Kidney (tissue), 14 donors: ENCODE results near the gene IPO7. TPM values are rescaled to one million over a fixed set of nuclear protein-coding genes. Genes with fewer than 3 reads are reported as not detected.
"Not testable (repeated sequence)": the region's sequence is repeated elsewhere in the genome, so short reads cannot be mapped to it uniquely, and the experiment has no call there.

Source experiments
- DNase-seq, 5 donors: peaks; one replicate each; pipeline ENCODE4 v3.0.0-alpha.2; 2013 to 2020
- FAIRE-seq: peaks from 2 replicates; lab custom pipeline; 2012; peaks lifted over from hg19 to GRCh38; lab: Jason Lieb, UNC
- H3K27ac ChIP-seq, 2 donors: one replicate each; pipeline ENCODE4 v1.7.0; 2013; ENCODE audit warnings: low read depth in 2 of 2, low read length in 2 of 2, inconsistent platforms in 1 of 2
- H3K27me3 ChIP-seq: one replicate; pipeline ENCODE4 v1.7.1; 2013; ENCODE audit warnings: low read length, inconsistent platforms; ENCODE audit not compliant: control insufficient read depth, insufficient read depth
- H3K36me3 ChIP-seq, 3 donors: one replicate each; pipeline versions ENCODE4 v1.7.0 to v1.7.1; 2013; ENCODE audit warnings: low read length in 3 of 3, control low read depth in 1 of 3, inconsistent platforms in 1 of 3; ENCODE audit not compliant: insufficient read depth in 3 of 3, control insufficient read depth in 2 of 3
- H3K4me1 ChIP-seq, 3 donors: one replicate each; pipeline versions ENCODE4 v1.7.0 to v1.7.1; 2013; ENCODE audit warnings: low read length in 3 of 3, inconsistent platforms in 1 of 3, low read depth in 1 of 3; ENCODE audit not compliant: control insufficient read depth in 2 of 3, insufficient read depth in 2 of 3
- H3K4me3 ChIP-seq, 3 donors: one replicate each; pipeline versions ENCODE4 v1.7.0 to v1.8.1; 2013; ENCODE audit warnings: low read length in 3 of 3, control low read depth in 1 of 3, inconsistent platforms in 1 of 3
- H3K9ac ChIP-seq, 3 donors: one replicate each; pipeline versions ENCODE4 v1.7.0 to v1.7.1; 2013; ENCODE audit warnings: low read length in 3 of 3, control low read depth in 1 of 3, inconsistent platforms in 1 of 3
- H3K9me3 ChIP-seq, 3 donors: one replicate each; pipeline versions ENCODE4 v1.7.0 to v1.7.1; 2013; ENCODE audit warnings: low read length in 3 of 3, control low read depth in 1 of 3, inconsistent platforms in 1 of 3; ENCODE audit not compliant: control insufficient read depth in 2 of 3, insufficient read depth in 1 of 3
- intact Hi-C: fragments of 100-400 bp; cut with DNase I; formaldehyde crosslinking; loops from one replicate; pipeline ENCODE4 v1.11.1; 2022
- polyA plus RNA-seq: library from polyadenylated mRNA; stranded (reverse); fragments of 350-450 nt; fragmentation: Illumina TruSeq; extraction: RNeasy Lipid Tissue Mini Kit (QIAGEN cat#74804); gene quantifications from one replicate; pipeline ENCODE4 v1.2.3, GENCODE V29; 2014; ENCODE audit warnings: low read depth, low replicate concordance; ENCODE audit not compliant: insufficient read depth
- total RNA-seq: library from RNA; stranded (reverse); fragmentation: NEBNext Ultra II Directional; extraction: Animal tissue kit (Norgen Biotek cat#: 25700); gene quantifications from one replicate; pipeline ENCODE4 v1.2.1, GENCODE V29; 2021
- TF ChIP-seq, protein P1 (sequence below): IDR thresholded peaks from 3 replicates; pipeline ENCODE4 v1.5.1; 2012; ENCODE audit warnings: mild to moderate bottlenecking, moderate library complexity, borderline replicate concordance; ENCODE audit not compliant: insufficient read depth; ENCODE audit errors: extremely low read depth
- donor health status: control.
- donor health status: control.
- donor health status: control.
- donor health status: control.
- donor health status: control.
- donor health status: DM: yes; HTN: yes; CAD: no.
- donor health status: Normal renal cell carcinoma (clear cell type).

The IPO7 gene
- total and polyA plus RNA-seq, 2 donors from 2014 or later: 20.6 to 109 TPM

DNA sequence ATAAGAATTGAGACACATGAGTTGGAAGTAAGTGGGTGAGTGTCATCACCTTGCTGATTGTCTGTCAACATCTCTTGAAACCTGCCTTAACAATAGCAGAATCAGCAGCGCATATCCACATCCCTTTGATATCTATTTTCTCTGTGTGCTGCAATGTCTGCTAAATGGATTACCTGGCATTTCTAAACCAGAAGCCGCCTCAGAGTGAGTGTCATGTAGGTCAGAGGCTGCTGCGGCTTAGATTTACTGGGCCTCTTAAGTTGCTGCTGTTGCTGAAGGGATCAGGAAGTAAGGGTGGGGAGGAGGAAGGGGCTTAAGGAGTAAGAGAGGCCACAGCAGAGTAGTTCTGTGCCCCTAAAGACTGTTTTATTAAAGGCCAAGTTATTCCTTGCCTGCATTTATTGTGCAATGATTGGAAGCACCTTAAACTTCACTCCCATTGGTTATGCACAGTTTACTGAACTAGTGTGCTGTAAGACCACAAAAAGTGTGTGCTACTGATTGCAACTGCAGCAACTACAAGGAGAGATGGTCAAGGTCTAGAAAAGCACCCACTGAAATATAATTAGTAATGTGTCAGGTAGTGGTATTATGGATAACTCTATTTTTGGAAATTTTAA, 40.3 kb upstream of the IPO7 start:
- Histone ChIP-seq H3K4me3 (no peak overlapping the region), H3K27me3 (no peaks in the 10 kb centered on the region), H3K27ac (no peak overlapping the region), H3K4me1 (no peaks in the 10 kb centered on the region), H3K9ac (no peak overlapping the region), H3K36me3 (no peaks in the 10 kb centered on the region), H3K9me3 (no peaks in the 10 kb centered on the region)
- peak in 3 of 5 donors; percentile 13 to 30 (median 14) for DNase-seq
- no peak for FAIRE-seq
- TF ChIP-seq, protein P1, sequence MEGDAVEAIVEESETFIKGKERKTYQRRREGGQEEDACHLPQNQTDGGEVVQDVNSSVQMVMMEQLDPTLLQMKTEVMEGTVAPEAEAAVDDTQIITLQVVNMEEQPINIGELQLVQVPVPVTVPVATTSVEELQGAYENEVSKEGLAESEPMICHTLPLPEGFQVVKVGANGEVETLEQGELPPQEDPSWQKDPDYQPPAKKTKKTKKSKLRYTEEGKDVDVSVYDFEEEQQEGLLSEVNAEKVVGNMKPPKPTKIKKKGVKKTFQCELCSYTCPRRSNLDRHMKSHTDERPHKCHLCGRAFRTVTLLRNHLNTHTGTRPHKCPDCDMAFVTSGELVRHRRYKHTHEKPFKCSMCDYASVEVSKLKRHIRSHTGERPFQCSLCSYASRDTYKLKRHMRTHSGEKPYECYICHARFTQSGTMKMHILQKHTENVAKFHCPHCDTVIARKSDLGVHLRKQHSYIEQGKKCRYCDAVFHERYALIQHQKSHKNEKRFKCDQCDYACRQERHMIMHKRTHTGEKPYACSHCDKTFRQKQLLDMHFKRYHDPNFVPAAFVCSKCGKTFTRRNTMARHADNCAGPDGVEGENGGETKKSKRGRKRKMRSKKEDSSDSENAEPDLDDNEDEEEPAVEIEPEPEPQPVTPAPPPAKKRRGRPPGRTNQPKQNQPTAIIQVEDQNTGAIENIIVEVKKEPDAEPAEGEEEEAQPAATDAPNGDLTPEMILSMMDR: no peak
- intact Hi-C loops: no loop called here

DNA sequence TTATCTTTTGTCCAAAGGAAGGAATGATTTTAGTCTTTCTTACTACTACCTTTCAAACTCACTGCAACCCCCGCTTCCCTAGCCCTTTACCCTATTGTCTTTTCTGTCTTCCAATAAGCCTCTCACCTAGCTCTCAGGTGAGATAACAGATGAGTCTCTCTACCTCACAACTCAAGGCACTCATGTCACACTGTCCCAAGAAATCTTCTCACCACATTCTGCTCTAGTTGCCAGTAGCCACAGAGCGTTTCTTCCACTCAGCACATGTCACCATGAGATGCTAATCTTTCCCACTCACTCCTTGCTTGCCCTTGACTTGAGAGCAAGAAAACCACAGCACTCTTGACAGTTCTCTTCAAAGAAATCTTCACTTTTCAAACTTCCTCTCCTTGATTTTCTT, 37.4 kb upstream of the IPO7 start:
- no peaks in the 10 kb centered on the region for H3K36me3 ChIP-seq
- no peak for DNase-seq
- H3K4me1 ChIP-seq: no peaks in the 10 kb centered on the region
- H3K4me3 ChIP-seq: no peak overlapping the region
- H3K9ac ChIP-seq: no peak overlapping the region
- TF ChIP-seq, protein P1: no peak
- H3K27ac ChIP-seq: no peak overlapping the region
- FAIRE-seq: no peak
- no peaks in the 10 kb centered on the region for H3K27me3 ChIP-seq
- intact Hi-C loops: no loop called here
- H3K9me3 ChIP-seq: no peaks in the 10 kb centered on the region

DNA sequence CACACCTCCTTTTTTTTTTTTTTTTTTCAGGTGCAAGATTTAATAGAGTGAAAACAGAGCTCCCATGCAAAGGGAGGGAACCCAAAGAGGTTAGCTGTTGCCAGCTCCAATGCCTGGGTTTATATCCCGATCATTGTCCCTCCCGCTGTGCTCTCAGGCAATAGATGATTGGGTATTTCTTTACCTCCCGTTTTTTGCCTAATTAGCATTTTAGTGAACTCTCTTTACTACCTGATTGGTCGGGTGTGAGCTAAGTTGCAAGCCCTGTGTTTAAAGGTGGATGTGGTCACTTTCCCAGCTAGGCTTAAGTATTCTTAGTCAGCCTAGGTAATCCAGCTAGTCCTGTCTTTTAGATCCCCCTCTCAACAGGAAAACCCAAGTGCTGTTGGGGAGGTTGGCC, 36.7 kb upstream of the IPO7 start:
- intact Hi-C loops, H3K36me3 ChIP-seq, H3K9ac ChIP-seq, H3K9me3 ChIP-seq, H3K4me3 ChIP-seq, H3K4me1 ChIP-seq, H3K27me3 ChIP-seq, H3K27ac ChIP-seq, DNase-seq, FAIRE-seq: not testable (repeated sequence)

DNA sequence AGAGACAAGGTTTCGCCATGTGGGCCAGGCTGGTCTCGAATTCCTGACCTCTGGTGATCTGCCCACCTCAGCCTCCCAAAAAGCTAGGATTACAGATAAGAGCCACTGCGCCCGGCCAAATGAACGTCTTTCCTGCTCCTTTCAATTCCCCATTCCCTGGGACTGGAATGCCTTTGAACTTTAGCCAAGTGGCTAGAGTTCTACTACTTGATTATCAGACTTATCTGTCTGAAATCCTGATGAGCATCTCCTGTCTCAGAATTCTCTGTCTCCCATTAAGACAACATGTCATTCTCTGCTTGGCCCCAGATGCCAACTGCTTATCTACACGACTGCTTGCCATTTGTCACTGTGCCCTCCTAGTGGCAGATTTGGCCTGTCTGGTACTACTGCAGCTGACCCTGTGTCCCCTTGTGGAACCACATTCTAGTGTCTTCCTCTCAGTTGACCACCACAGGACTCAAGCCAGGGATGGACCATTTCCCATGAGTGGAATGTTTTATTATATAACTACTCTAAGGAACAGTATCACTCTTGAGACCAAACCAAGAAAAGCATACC, 33.1 kb upstream of the IPO7 start:
- intact Hi-C loops: no loop called here
- TF ChIP-seq, protein P1: no peak

More for the DNA sequence above, 33.1 kb upstream of the IPO7 start:
- H3K4me1 ChIP-seq: no peaks in the 10 kb centered on the region
- FAIRE-seq (no peak), DNase-seq (no peak)
- no peak overlapping the region for H3K27ac ChIP-seq
- H3K9me3 ChIP-seq: no peaks in the 10 kb centered on the region
- no peaks in the 10 kb centered on the region for H3K27me3 ChIP-seq
- no peaks in the 10 kb centered on the region for H3K36me3 ChIP-seq
- H3K9ac ChIP-seq: no peak overlapping the region
- H3K4me3 ChIP-seq: no peak overlapping the region
